ENCODE data around the gene DEDD2. TPM values are rescaled to one million over a fixed set of nuclear protein-coding genes. Genes with fewer than 3 reads are reported as not detected.
"Not testable (repeated sequence)": the region's sequence is repeated elsewhere in the genome, so short reads cannot be mapped to it uniquely, and the experiment has no call there.

Gene DEDD2
- total RNA-seq (10 to 100 TPM; 72.1 to 89.9 TPM), total RNA-seq (66.3 to 113 reads per million in 2 donors)

GRCh38 chr19:42217520-42218437 is at the start of gene DEDD2:
TSS of gene DEDD2 (minus strand) at chr19:42217677. CDS start at chr19:42217007, 670 bp downstream.
- Mint-ChIP-seq H3K4me1 (peaks cover 59% of the 10 kb centered on the region), H3K27ac (peak within 1 kb of the TSS; percentile 99), H3K4me3 (peak within 1 kb of the TSS; percentile 94), H3K36me3 (ENCODE audit: low read depth) (peaks cover 12% of the 10 kb centered on the region), H3K27me3 (no peaks in the 10 kb centered on the region)
- H3K9me3 ChIP-seq (ENCODE audit: control insufficient read depth, low read length, poor library complexity, severe bottlenecking), result no peaks in the 10 kb centered on the region
- ATAC-seq, result peak; percentile 83
- DNase-seq, result peak; percentile 98 to 100 (median 100)

DNA sequence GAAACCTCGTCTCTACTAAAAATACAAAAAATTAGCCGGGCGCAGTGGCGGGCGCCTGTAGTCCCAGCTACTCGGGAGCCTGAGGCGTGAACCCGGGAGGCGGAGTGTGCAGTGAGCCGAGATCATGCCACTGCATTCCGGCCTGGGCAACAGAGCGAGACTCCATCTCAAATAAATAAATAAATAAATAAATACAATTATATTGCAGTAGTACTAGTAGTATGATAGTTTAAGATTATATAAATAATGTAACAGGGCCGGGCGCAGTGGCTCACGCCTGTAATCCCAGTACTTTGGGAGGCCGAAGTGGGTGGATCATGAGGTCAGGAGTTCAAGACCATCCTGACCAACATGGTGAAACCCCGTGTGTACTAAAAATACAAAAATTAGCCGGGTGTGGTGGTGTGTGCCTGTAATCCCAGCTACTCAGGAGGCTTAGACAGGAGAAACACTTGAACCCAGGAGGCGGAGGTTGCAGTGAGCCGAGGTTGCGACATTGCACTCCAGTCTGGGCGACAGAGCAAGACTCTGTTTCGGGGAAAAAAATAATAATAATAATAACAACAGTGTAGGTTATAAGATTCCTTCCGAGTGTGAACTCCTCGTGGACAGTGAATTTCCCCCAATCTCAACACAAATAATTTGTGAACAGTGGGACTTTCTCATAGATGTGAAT is 49.6 kb upstream of the DEDD2 start:
- ATAC-seq; H3K27ac Mint-ChIP-seq; H3K9me3 ChIP-seq (ENCODE audit: control insufficient read depth, low read length, poor library complexity, severe bottlenecking); H3K36me3 Mint-ChIP-seq (ENCODE audit: low read depth); DNase-seq; H3K27me3 Mint-ChIP-seq; H3K4me3 Mint-ChIP-seq: not testable (repeated sequence)
- H3K4me1 Mint-ChIP-seq, result peaks cover 27% of the 10 kb centered on the region

- not testable (repeated sequence) for ATAC-seq; H3K9me3 ChIP-seq (ENCODE audit: control insufficient read depth, low read length, poor library complexity, severe bottlenecking); DNase-seq; H3K4me3 Mint-ChIP-seq; H3K27me3 Mint-ChIP-seq; H3K27ac Mint-ChIP-seq; H3K36me3 Mint-ChIP-seq (ENCODE audit: low read depth)
- H3K4me1 Mint-ChIP-seq, result peaks cover 22% of the 10 kb centered on the region
These were observed 48.6 kb upstream of the DEDD2 start for GRCh38 chr19:42266105-42266504.

DNA sequence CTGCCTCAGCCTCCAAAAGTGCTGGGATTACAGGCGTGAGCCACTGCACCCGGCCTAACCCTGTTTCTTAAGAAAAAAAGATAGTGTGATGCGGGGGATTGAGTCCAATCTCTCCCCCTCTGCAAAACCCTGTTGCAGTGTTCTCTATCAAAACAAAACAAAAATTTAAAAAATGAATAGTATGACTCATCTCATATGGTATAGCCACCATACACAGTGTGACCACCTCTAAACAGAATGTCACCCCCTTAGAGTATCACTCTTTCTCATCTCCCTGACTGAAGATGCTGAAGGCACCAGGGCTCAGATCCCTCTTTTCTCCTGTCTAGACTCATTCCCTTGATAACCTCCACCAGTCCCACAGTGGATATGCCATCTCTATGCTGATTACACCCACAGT is 44.3 kb upstream of the DEDD2 start:
- Mint-ChIP-seq H3K36me3 (ENCODE audit: low read depth) (peaks cover 2% of the 10 kb centered on the region), H3K27me3 (no peaks in the 10 kb centered on the region), H3K4me1 (peaks cover under 1% of the 10 kb centered on the region), H3K4me3 (no peak overlapping the region), H3K27ac (no peak overlapping the region)
- DNase-seq, result no peak
- ATAC-seq, result no peak
- H3K9me3 ChIP-seq (ENCODE audit: control insufficient read depth, low read length, poor library complexity, severe bottlenecking), result no peaks in the 10 kb centered on the region

DNA sequence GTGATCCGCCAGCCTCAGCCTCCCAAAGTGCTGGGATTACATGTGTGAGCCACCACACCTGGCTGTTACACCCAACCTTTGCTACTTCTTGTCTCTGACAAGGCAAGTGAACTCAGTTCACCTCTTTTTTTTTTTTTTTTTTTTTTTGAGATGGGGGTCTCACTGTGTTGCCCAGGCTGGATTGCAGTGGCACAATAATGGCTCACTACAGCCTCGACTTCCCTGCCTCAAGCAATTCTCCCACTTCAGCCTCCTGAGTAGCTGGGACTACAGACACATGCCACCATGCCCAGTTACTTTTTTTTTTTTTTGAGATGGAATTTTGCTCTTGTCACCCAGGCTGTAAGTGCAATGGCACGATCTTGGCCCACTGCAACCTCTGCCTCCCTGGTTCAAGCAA is 40.4 kb upstream of the DEDD2 start:
- H3K27ac Mint-ChIP-seq; H3K36me3 Mint-ChIP-seq (ENCODE audit: low read depth); ATAC-seq; H3K4me3 Mint-ChIP-seq; H3K9me3 ChIP-seq (ENCODE audit: control insufficient read depth, low read length, poor library complexity, severe bottlenecking); DNase-seq; H3K27me3 Mint-ChIP-seq: not testable (repeated sequence)
- peaks cover 11% of the 10 kb centered on the region for H3K4me1 Mint-ChIP-seq

DNA sequence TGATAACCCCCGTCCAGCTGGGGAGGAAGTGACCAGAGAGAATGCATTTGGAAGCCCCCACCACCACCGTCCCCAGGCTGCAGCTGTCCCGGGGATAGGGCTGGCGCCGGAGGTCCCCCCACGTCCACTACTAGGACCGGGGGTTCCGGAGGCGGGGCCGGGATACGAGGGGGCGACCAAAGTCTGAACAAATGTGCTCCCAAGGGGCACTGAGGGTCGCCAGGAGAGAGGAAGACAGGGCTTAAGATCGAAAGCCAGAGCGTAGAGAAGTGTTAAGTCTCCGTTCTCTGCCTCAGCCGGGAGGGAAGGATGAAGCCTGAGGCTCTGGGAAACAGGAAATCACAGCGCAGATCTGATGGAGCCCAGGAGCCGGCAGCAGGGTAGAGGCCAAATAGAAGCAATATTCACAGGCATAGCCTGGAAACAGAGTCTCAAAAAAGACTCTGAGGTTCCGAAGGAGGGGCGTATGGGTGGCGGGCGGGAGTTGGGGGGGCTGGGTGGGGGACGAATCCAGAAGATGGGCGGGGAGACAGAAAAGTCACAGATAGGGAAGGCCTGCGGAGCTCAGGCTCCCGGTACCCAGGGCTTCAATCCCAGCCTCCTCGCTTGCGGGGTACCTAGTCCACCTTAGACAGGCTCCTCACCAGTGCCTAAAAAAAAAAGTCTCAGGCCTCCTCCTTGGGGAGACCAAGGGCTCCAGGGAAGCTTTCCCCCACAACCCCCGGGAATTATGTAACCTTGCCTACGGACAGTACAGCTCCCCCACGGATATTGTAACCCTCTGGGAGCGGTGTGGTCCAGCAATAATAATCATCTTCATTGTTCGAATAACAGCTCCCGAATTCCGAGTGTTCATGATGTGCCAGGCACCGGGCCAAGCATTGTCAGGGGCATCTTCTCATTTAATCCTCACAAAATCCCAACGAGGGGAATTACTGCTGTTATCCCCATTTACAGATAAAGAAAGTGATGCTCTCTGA is 38.6 kb upstream of the DEDD2 start:
- Mint-ChIP-seq H3K27ac (peak overlapping the region; percentile 61), H3K36me3 (ENCODE audit: low read depth) (no peaks in the 10 kb centered on the region), H3K4me3 (peak overlapping the region; percentile 86), H3K4me1 (peaks cover 20% of the 10 kb centered on the region), H3K27me3 (no peaks in the 10 kb centered on the region)
- ATAC-seq (no peak), DNase-seq (no peak)
- H3K9me3 ChIP-seq (ENCODE audit: control insufficient read depth, low read length, poor library complexity, severe bottlenecking), result no peaks in the 10 kb centered on the region

- H3K4me3 Mint-ChIP-seq, result peak within 1 kb of the TSS; percentile 86
- DNase-seq (peak; percentile 93 to 94 (median 93)), ATAC-seq (peak; percentile 82)
- no peaks in the 10 kb centered on the region for H3K27me3 Mint-ChIP-seq
- peaks cover 20% of the 10 kb centered on the region for H3K4me1 Mint-ChIP-seq
- no peaks in the 10 kb centered on the region for H3K9me3 ChIP-seq (ENCODE audit: control insufficient read depth, low read length, poor library complexity, severe bottlenecking)
- no peaks in the 10 kb centered on the region for H3K36me3 Mint-ChIP-seq (ENCODE audit: low read depth)
- peak within 1 kb of the TSS; percentile 61 for H3K27ac Mint-ChIP-seq
These were observed 37.6 kb upstream of the DEDD2 start, which contains the start of gene ERF for GRCh38 chr19:42254850-42255765. TSS of gene ERF (minus strand) at chr19:42255128. CDS start at chr19:42254999, 129 bp downstream.

GRCh38 chr19:42254089-42254849 is 36.8 kb upstream of the DEDD2 start:
- Mint-ChIP-seq H3K4me1 (peaks cover 20% of the 10 kb centered on the region), H3K27me3 (no peaks in the 10 kb centered on the region), H3K36me3 (ENCODE audit: low read depth) (no peaks in the 10 kb centered on the region), H3K4me3 (peak overlapping the region; percentile 86), H3K27ac (no peak overlapping the region)
- H3K9me3 ChIP-seq (ENCODE audit: control insufficient read depth, low read length, poor library complexity, severe bottlenecking), result no peaks in the 10 kb centered on the region
- DNase-seq, result peak; percentile 63 to 67 (median 64)
- peak; percentile 54 for ATAC-seq

DNA sequence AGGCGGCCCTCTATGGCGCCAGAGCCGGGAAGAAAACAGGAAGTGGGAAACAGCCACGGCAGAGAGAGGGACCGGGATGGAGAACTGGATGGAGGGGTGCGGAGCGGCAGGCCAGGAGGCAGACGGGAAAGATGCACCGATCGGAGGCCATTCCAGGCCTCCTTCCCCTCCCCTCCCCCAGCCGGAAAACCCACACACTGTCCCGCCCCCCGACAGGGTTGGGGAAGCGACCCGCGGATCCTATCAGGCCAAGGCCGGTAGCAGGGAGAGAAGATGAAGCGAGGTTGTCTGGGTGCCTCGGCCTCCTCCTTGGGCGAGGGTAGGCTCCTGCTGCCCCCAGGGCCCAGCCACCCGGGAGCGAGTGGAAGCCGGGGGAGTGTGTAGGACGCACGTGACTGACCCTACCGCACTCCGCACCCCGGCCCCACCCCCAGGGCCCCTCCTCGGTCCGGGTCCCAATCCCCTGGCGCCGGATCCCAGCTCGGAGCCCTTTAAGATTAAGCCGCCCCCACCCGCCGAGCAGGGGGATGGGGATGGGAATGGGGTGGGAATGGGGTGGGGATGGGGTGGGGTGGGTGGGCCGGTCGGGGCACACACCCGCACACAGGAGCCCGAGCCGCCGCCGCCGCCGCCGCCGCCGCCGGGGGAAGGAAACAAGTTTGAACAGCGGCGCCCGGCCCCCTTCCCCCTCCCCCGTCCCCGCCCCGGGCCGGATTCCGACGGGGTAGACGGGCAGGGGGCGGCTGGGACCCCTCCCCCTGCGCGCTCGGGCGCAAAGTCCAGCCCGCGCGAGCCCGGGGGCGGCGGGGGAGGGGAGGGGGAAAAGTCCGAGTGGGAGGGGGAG is 36.0 kb upstream of the DEDD2 start:
- DNase-seq (peak; percentile 37 to 63 (median 58)), ATAC-seq (peak; percentile 32)
- H3K27ac Mint-ChIP-seq, result peak overlapping the region; percentile 94
- peaks cover 22% of the 10 kb centered on the region for H3K4me1 Mint-ChIP-seq
- H3K27me3 Mint-ChIP-seq, result no peaks in the 10 kb centered on the region
- H3K9me3 ChIP-seq (ENCODE audit: control insufficient read depth, low read length, poor library complexity, severe bottlenecking), result no peaks in the 10 kb centered on the region
- no peaks in the 10 kb centered on the region for H3K36me3 Mint-ChIP-seq (ENCODE audit: low read depth)
- peak overlapping the region; percentile 96 for H3K4me3 Mint-ChIP-seq

- Mint-ChIP-seq H3K27ac (peak overlapping the region; percentile 94), H3K4me1 (peaks cover 22% of the 10 kb centered on the region), H3K4me3 (peak overlapping the region; percentile 96), H3K36me3 (ENCODE audit: low read depth) (no peaks in the 10 kb centered on the region), H3K27me3 (no peaks in the 10 kb centered on the region)
- no peaks in the 10 kb centered on the region for H3K9me3 ChIP-seq (ENCODE audit: control insufficient read depth, low read length, poor library complexity, severe bottlenecking)
- no peak for ATAC-seq
- DNase-seq, result no peak
These were observed 35.1 kb upstream of the DEDD2 start for GRCh38 chr19:42252365-42253244.
